GM12801 (cell line): Measurements from ENCODE around the gene EMCN.

Experiments
- TF ChIP-seq, protein P1 (sequence below): IDR thresholded peaks from one replicate; pipeline ENCODE4 v1.5.1; 2011; ENCODE audit warnings: control low read depth; ENCODE audit not compliant: insufficient read length; ENCODE audit errors: extremely low read depth

The EMCN gene

DNA sequence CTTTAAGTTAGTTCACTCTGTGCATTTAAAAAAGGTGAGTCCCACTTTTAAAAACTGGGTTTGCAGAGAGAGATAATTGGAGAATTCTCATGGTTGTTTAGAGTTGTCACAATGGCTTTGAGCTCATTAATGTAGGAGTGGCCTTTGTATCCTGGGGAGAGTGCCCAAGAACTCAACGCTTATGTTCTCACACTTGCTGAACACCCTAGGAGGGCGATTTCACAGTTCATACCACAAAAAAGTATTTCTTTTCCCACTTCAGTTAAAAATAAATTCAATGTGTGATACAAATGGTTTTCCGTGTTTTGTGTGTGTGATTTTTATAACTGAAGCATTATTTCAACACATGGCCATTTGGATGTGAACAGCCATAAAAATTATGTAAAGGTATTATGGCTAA lies 8.4 kb downstream of the EMCN start:
- TF ChIP-seq, protein P1, sequence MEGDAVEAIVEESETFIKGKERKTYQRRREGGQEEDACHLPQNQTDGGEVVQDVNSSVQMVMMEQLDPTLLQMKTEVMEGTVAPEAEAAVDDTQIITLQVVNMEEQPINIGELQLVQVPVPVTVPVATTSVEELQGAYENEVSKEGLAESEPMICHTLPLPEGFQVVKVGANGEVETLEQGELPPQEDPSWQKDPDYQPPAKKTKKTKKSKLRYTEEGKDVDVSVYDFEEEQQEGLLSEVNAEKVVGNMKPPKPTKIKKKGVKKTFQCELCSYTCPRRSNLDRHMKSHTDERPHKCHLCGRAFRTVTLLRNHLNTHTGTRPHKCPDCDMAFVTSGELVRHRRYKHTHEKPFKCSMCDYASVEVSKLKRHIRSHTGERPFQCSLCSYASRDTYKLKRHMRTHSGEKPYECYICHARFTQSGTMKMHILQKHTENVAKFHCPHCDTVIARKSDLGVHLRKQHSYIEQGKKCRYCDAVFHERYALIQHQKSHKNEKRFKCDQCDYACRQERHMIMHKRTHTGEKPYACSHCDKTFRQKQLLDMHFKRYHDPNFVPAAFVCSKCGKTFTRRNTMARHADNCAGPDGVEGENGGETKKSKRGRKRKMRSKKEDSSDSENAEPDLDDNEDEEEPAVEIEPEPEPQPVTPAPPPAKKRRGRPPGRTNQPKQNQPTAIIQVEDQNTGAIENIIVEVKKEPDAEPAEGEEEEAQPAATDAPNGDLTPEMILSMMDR, result no peak

DNA sequence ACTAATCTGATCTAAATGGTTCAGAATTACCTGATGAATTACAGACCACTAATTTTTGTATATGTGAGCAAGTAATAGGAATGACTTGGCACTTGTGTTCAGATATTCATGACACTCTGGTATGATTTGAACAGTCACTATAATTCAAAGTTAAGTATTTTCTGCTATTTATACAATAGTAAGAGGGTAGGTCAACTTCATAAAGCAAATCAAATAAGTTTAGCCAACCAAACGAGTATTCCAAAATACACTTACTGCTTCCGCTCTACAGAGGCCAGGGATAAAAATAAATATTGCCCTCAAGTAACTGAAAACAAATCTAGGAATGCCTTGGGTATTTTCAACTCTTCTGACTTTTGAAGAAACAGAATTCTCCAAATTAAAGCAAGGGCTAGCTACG lies 9.1 kb downstream of the EMCN start:
- TF ChIP-seq, protein P1, result no peak

DNA sequence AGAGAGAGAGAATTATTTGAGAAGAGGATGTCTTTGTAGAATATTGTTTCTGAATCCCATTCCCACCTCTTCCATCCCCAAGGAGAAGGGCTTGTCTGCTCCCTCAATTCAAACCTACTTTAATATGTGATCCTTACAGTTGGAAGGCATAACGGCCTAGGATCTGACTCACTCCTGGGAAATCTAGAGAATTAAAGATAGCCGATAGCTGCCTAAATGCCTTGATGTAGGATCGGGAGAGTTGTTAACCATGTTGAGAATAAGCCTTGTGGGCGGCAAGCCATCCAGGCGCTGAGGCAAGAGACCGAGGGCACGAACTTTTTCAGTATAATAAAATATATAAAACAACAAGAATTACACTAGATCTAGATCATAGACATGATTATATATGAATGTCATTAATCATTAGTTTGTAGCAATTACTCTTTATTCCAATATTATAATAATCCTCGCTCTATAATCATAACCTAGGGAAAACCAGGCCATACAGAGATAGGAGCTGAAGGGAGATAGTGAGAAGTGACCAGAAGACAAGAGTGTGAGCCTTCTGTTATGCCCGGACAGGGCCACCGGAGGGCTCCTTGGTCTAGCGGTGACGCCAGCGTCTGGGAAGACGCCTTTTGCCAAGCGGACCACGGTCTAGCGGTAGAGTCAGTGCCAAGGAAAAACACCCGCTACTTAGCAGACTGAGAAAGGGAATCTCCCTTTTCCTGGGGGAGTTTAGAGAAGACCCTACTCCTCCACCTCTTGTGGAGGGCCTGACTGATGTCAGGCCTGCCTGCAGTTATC lies 13.5 kb downstream of the EMCN start:
- TF ChIP-seq, protein P1, result no peak

DNA sequence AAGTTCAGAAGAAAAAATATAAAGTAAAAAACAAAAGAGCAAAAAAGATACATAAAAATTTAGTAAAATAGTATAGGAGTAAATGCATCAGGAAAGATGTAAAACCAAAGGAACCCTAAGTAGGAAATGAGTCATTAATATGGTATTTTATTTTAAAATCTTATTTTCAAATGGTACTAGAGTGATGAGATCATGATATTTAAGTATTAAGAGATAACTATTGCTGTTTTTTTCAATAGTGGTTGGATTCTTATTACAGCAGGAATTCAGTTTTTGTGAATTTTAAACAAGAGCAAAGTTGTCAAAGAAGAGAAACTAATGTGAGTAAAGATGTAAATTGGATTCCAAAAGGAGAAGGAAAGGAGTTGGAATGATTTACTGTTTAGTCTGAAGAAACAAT lies 20.0 kb downstream of the EMCN start:
- TF ChIP-seq, protein P1, result no peak

DNA sequence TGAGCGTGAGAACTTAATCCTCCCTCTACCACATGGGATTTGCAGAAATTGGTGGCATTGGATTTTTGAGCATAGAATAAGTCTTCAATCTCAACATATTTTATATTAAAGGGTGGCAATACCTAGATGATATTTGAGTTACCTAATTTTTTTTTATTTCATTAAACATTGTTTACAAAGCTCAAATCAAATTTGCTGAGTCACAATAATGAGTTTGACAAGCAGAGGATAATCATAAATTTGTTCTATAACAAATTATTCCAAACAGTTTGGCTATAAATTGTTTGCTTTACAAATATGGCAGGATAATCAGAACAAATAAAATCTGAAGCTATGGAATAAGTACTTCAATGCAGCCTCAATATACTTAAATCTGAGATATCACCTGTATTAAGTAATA lies 22.7 kb downstream of the EMCN start:
- TF ChIP-seq, protein P1, result no peak

DNA sequence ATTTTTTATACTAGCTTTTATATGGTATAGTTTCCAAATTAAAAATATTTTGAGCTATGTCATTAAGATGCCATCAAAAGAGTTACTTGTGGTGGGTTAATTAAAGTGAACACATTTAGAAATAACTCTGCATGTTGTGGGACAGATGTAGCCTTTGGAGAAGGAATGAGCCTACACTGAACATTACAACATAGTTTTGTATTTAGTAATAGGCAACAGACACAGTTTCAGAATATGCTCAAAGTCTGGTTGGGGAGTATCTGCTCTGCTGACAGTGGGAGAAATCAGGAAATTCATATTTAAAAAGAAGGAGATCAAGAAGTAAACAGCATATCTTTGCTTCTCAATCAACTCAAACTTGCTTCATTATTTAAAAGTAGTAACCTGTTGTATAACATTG lies 23.7 kb downstream of the EMCN start:
- TF ChIP-seq, protein P1, result no peak

DNA sequence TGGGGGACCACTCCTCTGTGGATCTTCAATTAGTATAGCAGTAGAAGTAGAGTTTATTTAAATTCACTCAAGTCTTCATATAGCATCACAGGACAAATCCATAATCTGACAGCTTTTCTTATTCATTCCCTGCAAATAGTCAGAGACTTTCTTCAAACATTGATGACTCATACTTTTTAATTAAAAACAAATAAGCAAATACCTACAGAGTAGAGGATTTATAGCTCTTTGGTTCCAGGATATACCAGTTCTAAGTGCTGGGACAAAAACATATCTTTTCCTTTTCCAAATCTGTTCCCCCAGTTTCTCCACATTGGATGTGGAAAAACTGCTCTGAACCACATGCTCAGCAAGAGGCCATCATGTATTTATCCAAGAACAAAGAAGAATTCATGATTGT lies 24.1 kb downstream of the EMCN start:
- TF ChIP-seq, protein P1, result no peak
